ENCODE measurements around the gene CCDC51.

Gene CCDC51

DNA sequence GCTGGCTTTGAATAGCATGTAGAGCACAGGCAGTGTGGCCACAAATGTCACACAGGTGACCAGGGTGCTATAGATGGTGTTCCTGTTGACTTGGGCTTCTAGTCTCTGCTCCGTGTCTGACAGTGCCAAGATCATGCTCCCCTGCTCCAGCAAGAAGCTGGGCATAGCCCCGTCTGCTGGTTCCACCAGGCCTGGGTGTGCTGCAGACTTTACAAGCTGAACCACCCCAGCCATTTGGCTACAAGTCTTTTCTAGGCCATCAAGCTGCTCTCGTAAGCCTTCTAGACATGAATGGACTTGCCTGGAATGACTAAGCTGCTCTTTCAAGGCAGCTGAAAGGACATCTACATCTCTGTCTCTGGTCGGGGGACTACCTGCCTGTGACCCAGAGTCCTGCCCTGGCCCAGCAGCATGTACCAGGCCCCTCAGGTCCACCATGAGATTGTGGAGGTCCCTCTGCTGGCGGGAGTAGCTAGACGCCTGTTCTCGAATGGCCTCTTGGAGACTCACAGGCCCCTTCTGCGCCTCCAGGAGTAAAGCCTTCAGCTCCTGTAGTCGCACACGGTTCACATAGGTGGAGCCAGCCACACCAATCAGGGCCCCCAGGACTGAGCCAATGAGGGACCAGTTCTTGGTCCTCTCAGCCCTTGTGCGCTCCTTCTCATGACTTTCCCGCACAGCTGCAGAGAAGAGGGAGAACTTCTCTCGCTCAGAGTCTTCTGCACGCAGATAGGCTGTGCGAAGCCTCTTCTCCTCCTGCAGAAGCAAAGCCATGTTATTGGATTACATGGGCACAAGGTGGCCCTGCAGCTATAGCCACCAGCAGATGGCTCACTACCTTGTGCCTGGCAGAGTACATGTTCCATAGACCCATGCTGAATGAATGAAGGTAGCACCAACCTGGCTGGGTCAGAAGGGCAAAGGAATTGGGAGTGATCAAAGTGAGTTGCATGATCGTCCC lies 7.2 kb downstream of the CCDC51 start:
- DNase-seq: no peak

DNA sequence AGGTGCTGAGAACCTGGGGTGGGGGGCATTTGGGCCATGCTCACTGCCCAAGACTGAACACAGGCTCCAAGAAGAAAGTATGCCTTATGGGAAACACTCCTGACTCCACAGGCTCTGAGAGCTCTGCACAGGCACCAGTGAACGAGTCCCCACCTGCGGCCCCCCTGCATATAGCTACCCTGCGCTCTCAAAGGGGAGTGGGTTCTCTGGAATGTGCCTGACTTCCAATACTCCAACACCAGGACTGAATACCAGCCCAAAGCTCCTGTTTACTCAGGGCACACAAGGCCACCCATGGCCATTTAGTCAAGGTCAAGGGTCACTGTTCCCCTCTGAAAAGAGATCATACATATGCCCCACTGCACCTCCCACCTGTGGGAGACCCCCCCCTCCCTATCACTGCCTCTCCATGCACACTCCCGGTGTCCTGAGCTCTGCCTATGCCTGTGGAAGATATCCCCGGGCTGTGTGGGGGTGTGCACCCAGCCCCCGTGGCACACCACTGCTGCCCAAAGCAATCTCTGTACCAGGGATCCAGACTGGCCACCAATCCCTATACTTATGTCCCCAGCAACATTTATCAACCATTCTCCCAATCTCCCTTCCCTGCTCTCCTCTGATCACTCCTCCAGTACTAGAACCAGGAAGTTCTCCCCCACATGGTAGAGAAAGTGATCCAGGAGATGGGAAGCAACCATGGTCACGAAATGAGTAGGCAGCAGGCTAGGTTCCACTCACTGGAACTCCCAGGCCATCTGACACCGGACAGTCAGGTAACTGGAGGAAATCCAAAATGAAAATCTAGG lies 8.5 kb downstream of the CCDC51 start:
- no peak for DNase-seq

DNA sequence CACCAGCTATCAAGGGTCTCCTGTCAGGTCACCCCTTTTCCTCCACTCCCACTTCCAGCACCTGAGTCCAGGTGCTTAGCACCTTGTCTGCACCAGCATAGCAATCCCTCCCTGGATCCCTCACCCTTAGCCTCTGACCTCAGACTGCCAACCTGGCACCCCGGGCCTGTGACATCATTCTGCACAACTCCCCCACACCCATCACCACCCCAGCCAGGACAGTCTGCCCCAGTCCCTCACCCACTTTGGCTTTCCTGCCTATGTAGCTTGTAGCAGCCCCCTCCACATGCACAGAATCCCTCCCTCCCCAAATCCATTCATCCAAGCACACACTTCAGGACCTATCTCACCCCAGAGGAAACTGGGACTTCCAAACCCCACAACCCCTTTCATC lies 9.2 kb downstream of the CCDC51 start:
- no peak for DNase-seq

DNA sequence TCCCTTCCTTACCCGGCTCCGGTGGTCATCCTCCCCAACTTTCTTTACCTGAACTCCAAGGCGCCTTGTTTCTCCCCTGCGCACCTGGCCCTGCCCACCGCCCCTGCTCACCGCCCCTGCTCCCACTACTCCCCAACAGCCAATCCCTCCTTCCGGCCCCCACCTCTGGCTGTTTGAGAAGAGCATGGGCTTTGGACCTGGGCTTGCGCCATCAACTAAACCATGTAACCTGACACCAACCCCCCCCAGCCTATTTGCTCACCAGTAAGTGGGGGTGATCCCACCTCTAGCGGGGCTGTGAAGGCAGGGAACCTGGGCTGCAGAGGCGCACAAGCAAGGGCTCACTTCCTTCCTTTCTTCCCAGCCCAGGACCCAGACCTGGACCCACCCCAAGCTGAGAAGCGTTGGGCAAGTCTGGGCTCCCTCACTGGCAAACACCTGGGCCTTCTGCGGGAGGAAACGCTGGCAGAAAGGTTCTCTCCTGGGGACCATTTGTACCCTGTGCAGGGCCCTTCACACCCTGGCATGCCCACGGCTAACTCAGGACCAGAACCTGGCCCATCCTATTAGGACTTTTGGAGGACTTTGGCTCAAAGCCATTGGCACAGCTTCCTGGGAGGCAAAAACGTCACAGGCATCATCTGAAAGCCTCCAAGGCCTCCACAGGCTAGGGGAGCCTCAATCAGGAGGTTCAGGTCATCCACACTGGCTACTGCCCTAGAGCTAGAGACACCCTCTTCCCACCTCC lies 9.8 kb downstream of the CCDC51 start, which contains the start of gene PLXNB1:
TSS of gene PLXNB1 (minus strand) at position 127 of the 748 bp plus-strand sequence. CDS start 5,475 bp downstream, outside the sequence.
- DNase-seq: no peak

GRCh38 chr3:48429317-48429959 lies 10.5 kb downstream of the CCDC51 start:
- DNase-seq: peak; percentile 43 to 81 (median 52)

GRCh38 chr3:48428572-48429316 lies 11.2 kb downstream of the CCDC51 start:
- no peak for DNase-seq

- no peak for DNase-seq
Measured at GRCh38 chr3:48428088-48428571, 11.8 kb downstream of the CCDC51 start.

DNA sequence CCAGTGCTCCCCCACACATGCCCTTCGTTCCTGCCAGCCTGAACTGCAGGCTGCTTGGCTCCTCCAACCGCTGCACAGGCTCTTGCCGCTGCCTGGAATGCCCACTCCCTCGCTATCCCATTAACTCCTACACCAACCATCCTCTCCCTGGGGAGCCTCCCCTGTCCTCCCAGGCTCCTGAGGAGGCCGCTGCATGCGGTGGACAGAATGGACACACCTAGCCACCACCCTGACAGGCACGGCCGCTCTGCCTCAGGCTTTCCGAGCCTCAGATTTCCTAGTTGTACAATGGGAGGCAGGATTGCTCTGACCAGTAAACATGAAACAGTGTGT lies 12.3 kb downstream of the CCDC51 start:
- DNase-seq: no peak

DNA sequence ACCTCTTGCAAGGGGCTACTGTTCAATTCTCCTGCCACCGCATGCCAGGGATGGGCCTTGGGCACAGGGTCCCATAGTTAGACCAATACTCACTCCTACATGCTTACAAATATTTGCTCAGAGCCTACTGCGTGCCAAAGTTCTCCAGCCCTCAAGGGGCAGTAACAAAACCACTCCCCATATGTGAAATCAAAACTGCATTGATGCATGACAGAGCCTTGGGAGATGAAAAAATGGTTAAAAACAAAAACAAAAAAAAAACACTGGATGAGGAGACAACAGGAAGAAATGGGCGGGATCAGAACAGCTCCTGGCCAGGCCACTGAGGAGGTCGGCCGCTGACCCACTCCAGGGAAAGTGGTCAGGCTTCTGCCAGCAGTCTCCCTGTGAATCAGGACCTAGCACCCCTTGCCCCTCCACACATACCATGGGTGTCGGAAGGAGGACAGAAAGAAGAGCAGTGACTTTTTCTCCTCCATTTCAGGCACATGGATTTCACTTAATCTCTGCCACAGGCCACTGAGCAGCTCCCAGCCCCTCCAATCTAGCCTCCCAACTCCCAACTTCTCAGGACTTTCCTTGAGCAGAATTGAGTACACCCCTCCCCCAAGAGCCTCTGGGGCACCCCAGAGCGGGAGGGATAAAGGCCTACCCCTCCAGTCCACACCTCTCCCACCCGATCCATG lies 12.8 kb downstream of the CCDC51 start:
- DNase-seq: no peak

- DNase-seq: no peak
Measured at GRCh38 chr3:48426401-48426909, 13.5 kb downstream of the CCDC51 start.

- DNase-seq: no peak
Measured at GRCh38 chr3:48425281-48425812, 14.6 kb downstream of the CCDC51 start.

DNA sequence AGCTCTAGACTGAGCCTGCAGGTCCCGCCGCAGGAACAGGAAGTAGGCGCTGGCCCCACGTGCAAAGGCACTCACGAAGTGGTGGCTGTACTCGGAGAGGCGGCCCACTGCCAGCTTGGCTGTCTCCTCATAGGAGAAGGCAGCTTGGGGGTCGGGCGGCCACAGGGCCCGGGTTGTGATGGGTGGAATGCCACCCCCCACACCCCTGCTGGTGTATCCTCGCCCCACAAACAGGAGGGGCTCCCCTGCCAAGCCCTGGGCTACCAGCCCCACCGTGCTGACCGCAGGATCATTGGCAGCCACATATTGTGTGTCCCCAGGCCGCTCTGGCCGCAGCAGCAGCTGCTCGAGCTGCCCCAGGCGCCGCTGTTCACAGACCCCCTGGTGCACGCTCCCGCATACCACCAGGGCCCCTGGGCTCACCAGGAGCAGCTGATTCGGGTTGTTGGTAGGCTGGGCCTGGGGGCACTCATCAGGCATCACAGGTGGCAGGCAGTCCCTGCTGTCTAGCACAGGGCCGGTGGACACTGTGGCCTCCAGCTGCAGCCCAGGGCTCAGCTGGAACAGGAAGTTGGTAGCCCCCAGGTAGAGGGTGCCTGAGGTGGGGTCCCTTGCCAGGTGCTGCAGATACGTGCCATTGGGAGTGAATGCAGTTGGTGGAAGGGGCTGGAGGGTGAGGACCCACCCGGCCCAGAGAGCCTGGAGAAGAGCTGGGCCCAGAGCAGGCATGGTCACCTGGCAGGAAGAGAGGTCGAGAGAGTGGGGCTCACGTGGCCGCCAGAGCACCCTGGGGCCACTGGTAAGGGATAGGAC lies 15.8 kb downstream of the CCDC51 start:
- no peak for DNase-seq

DNA sequence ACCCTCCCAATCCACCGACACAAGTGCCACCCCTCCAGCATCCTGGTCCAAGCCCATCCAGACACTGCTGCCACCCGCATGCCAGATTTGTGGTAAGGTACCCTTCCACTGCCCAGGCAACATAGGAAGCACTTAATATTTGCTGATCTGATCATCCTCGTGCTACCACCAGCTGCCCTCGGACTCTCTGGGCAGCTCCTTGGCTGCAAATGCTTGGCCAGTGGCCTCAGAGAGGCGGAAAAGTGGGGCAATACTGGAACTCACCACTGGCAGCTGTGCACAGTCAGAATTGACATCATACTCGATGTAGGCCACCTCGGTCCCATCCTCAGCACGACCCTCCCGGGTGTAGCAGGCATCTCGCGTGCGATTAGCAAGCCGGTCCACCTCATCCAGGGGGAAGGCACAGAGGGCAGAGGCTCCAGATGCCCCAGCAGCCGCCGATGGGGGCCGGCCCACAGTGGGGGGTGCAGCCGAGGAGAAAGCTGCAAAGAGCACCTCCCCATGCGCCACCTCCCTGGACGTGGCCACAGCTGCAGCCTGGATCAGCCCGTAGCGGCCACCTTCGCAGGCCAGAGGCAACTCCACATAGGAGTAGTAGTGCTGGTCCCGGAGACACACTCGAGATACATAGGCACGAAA lies 16.6 kb downstream of the CCDC51 start:
- DNase-seq: no peak

- DNase-seq: no peak
Measured at GRCh38 chr3:48422681-48423080, 17.2 kb downstream of the CCDC51 start.

- no peak for DNase-seq
Measured at GRCh38 chr3:48422272-48422671, 17.6 kb downstream of the CCDC51 start.

- no peak for DNase-seq
Measured at GRCh38 chr3:48420561-48420960, 19.4 kb downstream of the CCDC51 start.

DNA sequence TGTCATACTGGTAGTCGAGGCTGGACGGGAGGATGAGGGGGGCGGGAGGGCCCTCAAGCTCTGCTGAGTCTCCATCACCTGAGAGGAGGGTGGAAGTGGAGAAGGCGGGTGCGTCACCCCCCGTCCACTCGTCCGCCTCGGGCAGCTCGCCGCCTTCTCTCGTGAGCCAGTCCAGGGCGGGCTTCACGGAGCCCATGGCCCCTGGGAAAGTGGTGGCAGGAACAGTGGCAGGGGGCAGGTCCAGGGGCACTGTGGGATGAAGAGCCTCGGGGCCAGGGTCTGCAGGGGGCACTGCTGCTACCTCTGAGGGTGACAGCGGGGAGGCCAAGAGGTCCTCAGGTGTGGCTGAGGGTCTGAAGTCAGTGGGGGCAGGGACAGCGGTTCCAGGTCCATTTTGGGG lies 20.3 kb downstream of the CCDC51 start:
- DNase-seq: no peak

GRCh38 chr3:48419149-48419548 lies 20.8 kb downstream of the CCDC51 start:
- DNase-seq: no peak

GRCh38 chr3:48418651-48419050 lies 21.3 kb downstream of the CCDC51 start:
- no peak for DNase-seq
